SK-N-SH (cell line): ENCODE data around the gene SAPCD2. TPM values are rescaled to one million over a fixed set of nuclear protein-coding genes. Genes with fewer than 3 reads are reported as not detected.

Source experiments
- CTCF ChIA-PET: fragments of 300-600, 350-600 bp; formaldehyde crosslinking; extraction: SDS; loops from one replicate; lab custom pipeline; 2021; lab: Yijun Ruan, JAX
- POLR2A ChIA-PET: fragments of 350-600 bp; sonication (Branson Sonifier 250); formaldehyde crosslinking; extraction: SDS; loops from one replicate; lab custom pipeline; 2020; ENCODE audit warnings: antibody characterized with exemption, inconsistent platforms; lab: Yijun Ruan, JAX
- DNase-seq: peaks from one replicate; pipeline ENCODE4 v3.0.0; 2012
- H2AFZ ChIP-seq: fragments of 200-600 bp; sonication (generic); 2 replicates; pipeline ENCODE4 v1.8.1; 2016; ENCODE audit warnings: antibody characterized with exemption, mild to moderate bottlenecking, low read depth
- H3F3A ChIP-seq: fragments of 200-600 bp; sonication (generic); replicated peaks from 2 replicates; pipeline ENCODE3; 2016; ENCODE audit warnings: antibody characterized with exemption, mild to moderate bottlenecking; ENCODE audit not compliant: insufficient read depth
- H3K27ac ChIP-seq, 2 experiments: fragments of 200-500 bp in 1 of 2; fragments of 200-600 bp in 1 of 2; sonication (Bioruptor generic) in 1 of 2; sonication (generic), shearing (Covaris generic) in 1 of 2; 2 replicates each; pipeline versions ENCODE4 v1.5.1 to v1.6.1; 2014 to 2016; ENCODE audit warnings: low read depth in 2 of 2, inconsistent platforms in 1 of 2, low read length in 1 of 2, mild to moderate bottlenecking in 1 of 2, mixed read lengths in 1 of 2
- H3K27me3 ChIP-seq: fragments of 200-600 bp; sonication (generic), shearing (Covaris generic); 2 replicates; pipeline ENCODE4 v1.6.1; 2016; ENCODE audit warnings: mixed run types; ENCODE audit not compliant: insufficient read depth
- H3K36me3 ChIP-seq, 2 experiments: fragments of 200-500 bp in 1 of 2; fragments of 200-600 bp in 1 of 2; sonication (Bioruptor generic) in 1 of 2; sonication (generic) in 1 of 2; replicated peaks in 1 of 2; 2 replicates each; pipeline versions ENCODE3 to v1.5.1; 2014 to 2016; ENCODE audit warnings: low read length in 1 of 2, mild to moderate bottlenecking in 1 of 2; ENCODE audit not compliant: insufficient read depth in 2 of 2, control insufficient read depth in 1 of 2
- H3K4me1 ChIP-seq, 2 experiments: fragments of 200-500 bp in 1 of 2; fragments of 200-600 bp in 1 of 2; sonication (Bioruptor generic) in 1 of 2; sonication (generic), shearing (Covaris generic) in 1 of 2; 2 replicates each; pipeline versions ENCODE4 v1.5.1 to v1.6.1; 2014 to 2016; ENCODE audit warnings: low read depth in 1 of 2, low read length in 1 of 2, mixed run types in 1 of 2; ENCODE audit not compliant: insufficient read depth in 2 of 2, control insufficient read depth in 1 of 2
- H3K4me2 ChIP-seq: fragments of 200-600 bp; sonication (generic), shearing (Covaris generic); 2 replicates; pipeline ENCODE4 v1.6.1; 2017; ENCODE audit warnings: mixed run types
- H3K4me3 ChIP-seq, 2 experiments: fragments of 200-500 bp in 1 of 2; fragments of 200-600 bp in 1 of 2; sonication (Bioruptor generic) in 1 of 2; sonication (generic), shearing (Covaris generic) in 1 of 2; 2 replicates each; pipeline versions ENCODE4 v1.5.1 to v1.8.1; 2014 to 2016; ENCODE audit warnings: low read depth in 2 of 2, inconsistent platforms in 1 of 2, low read length in 1 of 2, mild to moderate bottlenecking in 1 of 2, mixed read lengths in 1 of 2, moderate library complexity in 1 of 2
- H3K79me2 ChIP-seq: fragments of 200-600 bp; sonication (generic); 2 replicates; pipeline ENCODE4 v1.8.1; 2017; ENCODE audit warnings: mild to moderate bottlenecking; ENCODE audit not compliant: insufficient read depth
- H3K9ac ChIP-seq: fragments of 200-600 bp; sonication (generic); 2 replicates; pipeline ENCODE4 v1.6.1; 2017; ENCODE audit warnings: mixed run types
- H3K9me2 ChIP-seq: fragments of 200-600 bp; sonication (generic); 2 replicates; pipeline ENCODE4 v1.6.1; 2017; ENCODE audit warnings: mixed run types
- H3K9me3 ChIP-seq: fragments of 200-600 bp; sonication (generic); 2 replicates; pipeline ENCODE4 v1.6.1; 2017; ENCODE audit warnings: mixed run types, mild to moderate bottlenecking, moderate library complexity
- H4K20me1 ChIP-seq: fragments of 200-600 bp; sonication (generic); 2 replicates; pipeline ENCODE4 v1.6.1; 2017; ENCODE audit warnings: mild to moderate bottlenecking, mixed run types; ENCODE audit not compliant: insufficient read depth
- CHD2 ChIP-seq: fragments of 150-350 bp; IDR thresholded peaks from 2 replicates; pipeline ENCODE4 v1.6.1; 2018; ENCODE audit warnings: low read length; ENCODE audit not compliant: partially characterized antibody
- EP300 ChIP-seq, 2 experiments: IDR thresholded peaks; 2 replicates each; pipeline versions ENCODE4 v1.4.0 to v1.6.1; 2012; ENCODE audit warnings: borderline replicate concordance in 1 of 2, low read depth in 1 of 2, low read length in 1 of 2
- FOSL2 ChIP-seq: IDR thresholded peaks from 2 replicates; pipeline ENCODE4 v1.4.0; 2012; ENCODE audit warnings: low read depth, mild to moderate bottlenecking, moderate library complexity, borderline replicate concordance
- FOXJ3 ChIP-seq: sonication (generic); formaldehyde crosslinking; IDR thresholded peaks from 2 replicates; pipeline ENCODE4 v1.5.1; 2020; ENCODE audit warnings: mild to moderate bottlenecking, missing genetic modification reagents
- GABPA ChIP-seq: IDR thresholded peaks from 2 replicates; pipeline ENCODE4 v1.4.0; 2012; ENCODE audit warnings: low read depth, mild to moderate bottlenecking
- GATA2 ChIP-seq: sonication (generic); formaldehyde crosslinking; IDR thresholded peaks from 2 replicates; pipeline ENCODE4 v1.5.0; 2020; ENCODE audit warnings: mild to moderate bottlenecking, missing genetic modification reagents
- MEF2A ChIP-seq: IDR thresholded peaks from 2 replicates; pipeline ENCODE4 v1.4.0; 2012; ENCODE audit warnings: low read depth, borderline replicate concordance
- MXI1 ChIP-seq: IDR thresholded peaks from 2 replicates; pipeline ENCODE4 v1.6.1; 2012; ENCODE audit warnings: mild to moderate bottlenecking, low read depth, low read length, improper control_type of control experiment
- NRF1 ChIP-seq: IDR thresholded peaks from 2 replicates; pipeline ENCODE4 v1.6.1; 2012; ENCODE audit warnings: low read depth, mild to moderate bottlenecking, low read length
- RAD21 ChIP-seq: IDR thresholded peaks from 2 replicates; pipeline ENCODE4 v1.6.1; 2012; ENCODE audit warnings: mild to moderate bottlenecking, low read length
- SIN3A ChIP-seq: IDR thresholded peaks from 2 replicates; pipeline ENCODE4 v1.6.1; 2012; ENCODE audit warnings: low read depth, mild to moderate bottlenecking, low read length, moderate library complexity, borderline replicate concordance
- SMC3 ChIP-seq: IDR thresholded peaks from 2 replicates; pipeline ENCODE4 v1.6.1; 2012; ENCODE audit warnings: low read depth, low read length, improper control_type of control experiment
- TAF1 ChIP-seq: IDR thresholded peaks from 2 replicates; pipeline ENCODE4 v1.6.1; 2012; ENCODE audit warnings: low read depth, mild to moderate bottlenecking, low read length, moderate library complexity, borderline replicate concordance
- TCF12 ChIP-seq: IDR thresholded peaks from 2 replicates; pipeline ENCODE4 v1.4.0; 2012
- TEAD4 ChIP-seq: IDR thresholded peaks from 2 replicates; pipeline ENCODE4 v1.4.0; 2012; ENCODE audit warnings: mild to moderate bottlenecking, borderline replicate concordance; ENCODE audit not compliant: insufficient read depth
- WGBS: methylation state at CpG from one replicate; pipeline ENCODE4 v1.1.6; 2017; ENCODE audit warnings: low lambda C conversion rate; 5-methylcytosine and 5-hydroxymethylcytosine counted together
- polyA plus RNA-seq, 3 experiments: library from polyadenylated mRNA; depleted of rRNA; stranded (reverse); fragments of >200 nt; gene quantifications; 2 replicates each; pipeline ENCODE4 v1.2.3, GENCODE V29; 2012
- TF ChIP-seq, protein P1 (sequence below): IDR thresholded peaks from 2 replicates; pipeline ENCODE4 v1.4.0; 2012; ENCODE audit warnings: low read depth
- TF ChIP-seq, protein P2 (sequence below): IDR thresholded peaks from 2 replicates; pipeline ENCODE4 v1.4.0; 2012; ENCODE audit warnings: low read depth, borderline replicate concordance
- TF ChIP-seq, protein P3 (sequence below): fragments of 150-350 bp; IDR thresholded peaks from 2 replicates; pipeline ENCODE4 v1.6.1; 2017; ENCODE audit warnings: antibody characterized with exemption, low read length, low read depth, borderline replicate concordance

Gene SAPCD2
- polyA plus RNA-seq, 1 of the 3 experiments (the other 2 are of a cell fraction): 6.0 TPM

DNA sequence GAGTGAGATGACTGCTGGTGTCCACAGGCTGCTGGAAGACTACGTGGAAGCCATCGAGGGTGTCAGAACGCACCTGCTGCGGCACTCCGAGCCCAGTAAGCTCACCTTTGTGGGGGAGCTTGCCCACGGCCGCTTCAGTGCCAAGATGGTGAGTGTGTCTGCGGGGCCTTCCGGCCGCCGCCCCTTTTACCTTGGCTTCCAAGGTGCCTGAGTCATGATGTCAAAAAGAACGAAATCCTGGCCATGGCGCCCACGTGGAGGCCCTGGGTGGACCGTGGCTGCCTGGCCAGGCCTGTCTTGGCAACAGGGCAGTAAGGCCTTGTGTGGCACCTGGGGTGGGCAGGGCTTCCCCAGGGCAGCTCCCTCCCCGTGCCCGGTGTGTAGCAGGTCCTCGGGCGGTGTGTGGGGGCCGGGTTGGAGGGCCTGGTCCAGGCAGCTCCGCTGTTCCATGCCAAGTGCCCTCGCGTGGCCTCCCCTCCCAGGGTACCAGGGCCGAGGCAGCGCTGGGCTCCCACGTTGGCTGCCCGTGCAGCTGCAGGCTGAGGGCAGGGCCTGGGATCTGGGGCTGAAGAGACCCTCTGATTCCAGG lies 36.4 kb upstream of the SAPCD2 start:
- TF ChIP-seq MXI1 (no peak), FOSL2 (no peak), FOXJ3 (no peak), TAF1 (no peak), EP300 (IDR thresholded peaks at IDR 0.05; ENCODE audit: borderline replicate concordance in 1 of 2, low read depth in 1 of 2, low read length in 1 of 2) (no peak), TCF12 (no peak), RAD21 (no peak), TEAD4 (no peak), SMC3 (no peak), SIN3A (no peak), GABPA (no peak), MEF2A (no peak), CHD2 (no peak), NRF1 (no peak), GATA2 (no peak)
- TF ChIP-seq, protein P1, sequence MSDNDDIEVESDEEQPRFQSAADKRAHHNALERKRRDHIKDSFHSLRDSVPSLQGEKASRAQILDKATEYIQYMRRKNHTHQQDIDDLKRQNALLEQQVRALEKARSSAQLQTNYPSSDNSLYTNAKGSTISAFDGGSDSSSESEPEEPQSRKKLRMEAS: no peak
- TF ChIP-seq, protein P2, sequence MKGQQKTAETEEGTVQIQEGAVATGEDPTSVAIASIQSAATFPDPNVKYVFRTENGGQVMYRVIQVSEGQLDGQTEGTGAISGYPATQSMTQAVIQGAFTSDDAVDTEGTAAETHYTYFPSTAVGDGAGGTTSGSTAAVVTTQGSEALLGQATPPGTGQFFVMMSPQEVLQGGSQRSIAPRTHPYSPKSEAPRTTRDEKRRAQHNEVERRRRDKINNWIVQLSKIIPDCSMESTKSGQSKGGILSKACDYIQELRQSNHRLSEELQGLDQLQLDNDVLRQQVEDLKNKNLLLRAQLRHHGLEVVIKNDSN: no peak
- TF ChIP-seq, protein P3, sequence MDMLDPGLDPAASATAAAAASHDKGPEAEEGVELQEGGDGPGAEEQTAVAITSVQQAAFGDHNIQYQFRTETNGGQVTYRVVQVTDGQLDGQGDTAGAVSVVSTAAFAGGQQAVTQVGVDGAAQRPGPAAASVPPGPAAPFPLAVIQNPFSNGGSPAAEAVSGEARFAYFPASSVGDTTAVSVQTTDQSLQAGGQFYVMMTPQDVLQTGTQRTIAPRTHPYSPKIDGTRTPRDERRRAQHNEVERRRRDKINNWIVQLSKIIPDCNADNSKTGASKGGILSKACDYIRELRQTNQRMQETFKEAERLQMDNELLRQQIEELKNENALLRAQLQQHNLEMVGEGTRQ: no peak
- TF ChIP-seq, all 33 proteins: peak for 0
- Histone ChIP-seq H3F3A (peaks cover 7% of the 10 kb centered on the region), H3K9me3 (no peaks in the 10 kb centered on the region), H3K79me2 (no peaks in the 10 kb centered on the region), H3K9me2 (no peaks in the 10 kb centered on the region), H4K20me1 (no peaks in the 10 kb centered on the region), H3K9ac (no peak overlapping the region), H3K27ac (no peak overlapping the region), H3K4me1 (no peaks in the 10 kb centered on the region), H3K36me3 (peaks cover 18 to 75% of the 10 kb centered on the region in 2 experiments), H3K27me3 (no peaks in the 10 kb centered on the region), H3K4me2 (no peak overlapping the region), H3K4me3 (no peak overlapping the region), H2AFZ (no peak overlapping the region)
- CTCF ChIA-PET: interaction anchor here (1.1 to 2.9 kb wide), 4 partner anchors 40 to 264 kb away, joined by 3 to 11 read pairs (median 4); partner anchors contain the start of genes AJM1 and NPDC1
- WGBS: 95% methylated on average over 13 of the region's 27 CpGs
- POLR2A ChIA-PET: interaction anchor here (0.6 to 1.2 kb wide), 2 partner anchors 15 to 120 kb away, joined by 3 to 5 read pairs; partner anchors contain the start of gene RNF224
- no peak for DNase-seq
